Hematopoietic multipotent progenitor cell treated with erythropoietin and hydrocortisone succinate and interleukin-3 and kit ligand, for 6 days (in vitro differentiated cells): ENCODE data around the gene SRGAP2B.
"Not testable (repeated sequence)": the region's sequence is repeated elsewhere in the genome, so short reads cannot be mapped to it uniquely, and the experiment has no call there.

ENCODE experiments used
- DNase-seq: peaks from one replicate; pipeline ENCODE4 v3.0.0-alpha.2; 2015

The SRGAP2B gene

DNA sequence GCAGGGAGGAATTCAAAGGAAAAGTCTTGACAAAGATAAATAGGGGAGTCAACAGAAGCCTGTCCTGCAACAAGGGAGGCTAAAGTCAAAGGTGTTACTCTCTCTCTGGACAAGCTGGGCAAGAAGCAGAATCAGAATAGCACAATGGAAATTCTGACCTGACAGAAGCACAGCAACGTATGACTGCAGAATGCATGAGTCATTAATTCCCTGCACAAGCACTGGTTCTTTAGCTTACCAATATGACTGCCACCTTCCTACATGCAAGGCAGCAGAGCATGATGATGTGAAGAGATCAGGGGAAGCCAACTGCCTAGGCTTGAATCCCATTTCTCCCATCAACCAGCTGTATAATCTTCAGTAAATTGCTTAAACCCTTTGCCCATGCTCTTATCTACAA is 153.4 kb downstream of the SRGAP2B start:
- DNase-seq, result not testable (repeated sequence)

DNA sequence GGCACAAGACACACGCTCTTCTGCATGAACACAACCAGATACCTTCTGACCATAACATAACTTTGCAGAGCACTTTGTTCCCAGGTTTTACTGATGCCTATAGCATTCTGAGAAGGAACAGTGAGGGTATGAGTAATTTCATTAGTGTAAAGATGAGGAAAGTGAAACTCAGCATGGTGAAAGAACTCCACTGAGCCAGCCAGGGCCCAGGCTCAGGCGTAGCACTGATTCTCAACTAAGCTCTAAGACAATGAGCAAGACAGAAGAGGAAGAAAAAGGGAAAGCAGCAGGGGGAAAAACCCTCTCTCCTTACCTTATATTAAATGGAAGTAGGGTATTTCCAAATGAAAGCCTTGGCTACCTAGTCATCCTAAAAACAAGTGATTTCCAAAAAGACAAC is 155.1 kb downstream of the SRGAP2B start:
- DNase-seq, result not testable (repeated sequence)

GRCh38 chr1:144938627-144939026 is 156.5 kb downstream of the SRGAP2B start:
- not testable (repeated sequence) for DNase-seq

- DNase-seq, result not testable (repeated sequence)
Measured at GRCh38 chr1:144936186-144936732, 158.9 kb downstream of the SRGAP2B start.

- not testable (repeated sequence) for DNase-seq
Measured at GRCh38 chr1:144935310-144935709, 159.8 kb downstream of the SRGAP2B start.

DNA sequence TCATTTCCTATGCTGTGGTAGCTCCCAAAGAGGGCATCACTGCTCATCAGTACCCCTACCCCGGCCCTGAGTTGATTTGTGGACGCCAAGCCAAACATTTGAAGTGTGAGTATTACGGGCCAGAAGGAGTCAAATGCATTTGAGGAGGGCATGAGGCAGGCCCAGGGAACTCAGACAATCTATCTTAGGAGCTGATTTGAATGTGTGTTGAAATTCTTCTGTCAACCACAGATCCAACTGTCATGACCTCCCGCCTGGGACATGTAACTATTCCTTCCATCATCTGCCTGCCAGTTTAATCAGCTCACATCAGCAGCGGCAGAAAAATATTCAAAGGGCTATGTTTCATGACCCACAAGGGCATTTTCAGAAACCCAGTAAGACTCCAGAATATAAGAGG is 162.1 kb downstream of the SRGAP2B start:
- DNase-seq, result not testable (repeated sequence)

GRCh38 chr1:144932153-144932552 is 163.0 kb downstream of the SRGAP2B start:
- DNase-seq, result not testable (repeated sequence)

DNA sequence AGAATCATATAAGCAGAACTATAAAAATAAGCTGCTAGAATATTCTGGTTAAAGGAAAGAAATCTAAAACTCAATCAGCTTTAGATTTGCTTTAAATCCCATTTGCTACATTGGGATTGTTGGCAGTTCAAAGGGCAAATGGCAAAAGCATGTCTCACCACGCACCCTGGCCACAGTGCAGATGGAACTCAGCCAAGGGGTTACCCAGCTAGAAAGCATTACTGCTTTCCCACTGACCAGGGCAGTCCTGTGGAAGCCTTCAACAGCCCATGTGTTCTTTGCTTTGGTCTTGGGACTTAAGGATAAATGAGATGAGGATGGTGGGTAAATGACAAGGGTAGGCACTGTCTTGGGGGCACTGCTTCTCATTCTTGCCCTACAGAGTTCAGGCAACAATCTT is 163.6 kb downstream of the SRGAP2B start:
- not testable (repeated sequence) for DNase-seq

GRCh38 chr1:144930085-144930777 is 164.9 kb downstream of the SRGAP2B start:
- not testable (repeated sequence) for DNase-seq

- DNase-seq, result peak; percentile 5
Measured at GRCh38 chr1:144927292-144927691, 167.8 kb downstream of the SRGAP2B start.

DNA sequence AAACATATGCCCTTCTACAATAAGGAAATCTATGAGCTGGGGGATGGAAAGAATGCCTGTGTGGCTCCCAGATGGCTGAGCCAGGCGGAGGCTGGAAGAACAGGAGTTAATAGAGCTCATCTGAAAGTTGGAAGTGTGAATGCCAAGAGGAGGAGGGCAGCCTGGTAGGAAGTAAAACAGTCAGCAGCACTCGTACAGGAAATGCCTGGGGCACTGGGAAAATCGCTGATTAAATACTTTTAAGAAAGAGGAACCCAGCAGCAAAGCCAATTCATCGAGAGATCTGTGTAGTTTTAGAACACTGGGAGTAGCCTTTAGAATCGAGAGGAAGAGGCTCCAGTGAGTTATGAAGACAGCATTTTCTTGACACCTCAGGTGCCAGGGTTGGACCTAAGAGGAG is 171.5 kb downstream of the SRGAP2B start:
- DNase-seq, result not testable (repeated sequence)

DNA sequence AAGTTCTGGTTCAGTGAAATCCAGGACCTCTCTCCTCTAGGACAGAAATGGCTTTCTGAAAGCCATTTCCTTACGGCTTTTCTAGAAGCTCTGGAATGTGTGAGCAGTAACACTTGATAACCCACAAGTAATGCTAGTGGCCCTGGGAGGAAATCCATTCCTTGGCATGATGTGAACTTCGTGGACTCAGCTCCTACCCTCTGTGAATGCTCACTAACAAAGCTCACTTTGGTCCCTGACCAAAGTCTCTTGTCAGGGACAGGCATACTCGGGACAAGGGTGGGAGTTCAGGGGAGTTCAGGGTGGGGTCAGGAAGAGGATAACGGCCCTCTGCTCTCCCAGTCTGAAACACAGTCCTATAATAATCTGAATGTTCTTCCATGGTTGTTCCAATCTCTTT is 172.3 kb downstream of the SRGAP2B start:
- not testable (repeated sequence) for DNase-seq

GRCh38 chr1:144919106-144919505 is 176.0 kb downstream of the SRGAP2B start:
- not testable (repeated sequence) for DNase-seq

DNA sequence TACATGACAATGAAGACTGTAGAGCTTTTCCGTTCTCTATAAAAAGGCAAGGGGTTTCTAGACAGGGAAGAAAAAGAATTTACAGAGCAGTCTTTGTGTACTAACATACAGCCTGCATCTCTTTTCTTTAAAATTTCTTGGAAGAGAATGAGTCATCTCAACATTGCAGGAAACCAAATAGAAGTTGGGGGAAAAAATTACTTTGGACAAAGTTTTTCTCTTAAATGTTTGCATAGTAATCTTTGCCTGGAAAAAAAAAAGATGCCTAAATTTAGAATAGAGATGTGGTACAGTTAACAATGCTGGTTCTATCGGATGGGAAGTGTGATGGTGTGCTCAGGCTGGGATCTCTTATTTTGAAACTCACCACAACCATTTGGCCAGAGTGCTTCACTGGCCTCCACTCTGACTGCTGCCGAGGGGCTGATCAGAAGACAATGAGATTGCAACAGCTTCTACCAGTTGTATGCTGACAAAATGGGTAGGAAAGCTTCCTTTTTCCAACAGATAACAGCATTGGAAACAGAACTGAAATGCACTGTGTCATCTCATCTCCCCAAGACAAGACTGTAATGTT is 177.0 kb downstream of the SRGAP2B start:
- not testable (repeated sequence) for DNase-seq

GRCh38 chr1:144917154-144918026 is 177.7 kb downstream of the SRGAP2B start:
- not testable (repeated sequence) for DNase-seq

- not testable (repeated sequence) for DNase-seq
Measured at GRCh38 chr1:144913977-144914734, 181.0 kb downstream of the SRGAP2B start.

DNA sequence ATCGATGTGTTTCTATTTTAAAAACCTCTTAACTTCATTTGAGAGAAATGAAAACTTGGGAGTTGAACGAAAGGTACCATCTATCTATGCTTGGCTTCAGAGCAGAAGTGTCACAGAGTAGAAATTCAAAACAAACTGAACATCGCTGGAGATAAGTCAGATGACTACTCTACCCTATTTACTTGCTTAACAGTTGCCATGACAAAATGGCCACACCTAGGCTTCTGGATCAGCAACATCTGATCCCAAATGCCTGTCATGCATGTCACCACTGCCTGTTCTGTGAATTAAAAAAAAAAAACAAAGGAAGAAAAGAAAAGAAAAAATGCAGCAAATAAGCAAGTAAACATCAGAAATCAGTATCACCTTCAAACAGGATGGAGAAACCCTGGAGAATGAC is 181.7 kb downstream of the SRGAP2B start:
- DNase-seq, result not testable (repeated sequence)

DNA sequence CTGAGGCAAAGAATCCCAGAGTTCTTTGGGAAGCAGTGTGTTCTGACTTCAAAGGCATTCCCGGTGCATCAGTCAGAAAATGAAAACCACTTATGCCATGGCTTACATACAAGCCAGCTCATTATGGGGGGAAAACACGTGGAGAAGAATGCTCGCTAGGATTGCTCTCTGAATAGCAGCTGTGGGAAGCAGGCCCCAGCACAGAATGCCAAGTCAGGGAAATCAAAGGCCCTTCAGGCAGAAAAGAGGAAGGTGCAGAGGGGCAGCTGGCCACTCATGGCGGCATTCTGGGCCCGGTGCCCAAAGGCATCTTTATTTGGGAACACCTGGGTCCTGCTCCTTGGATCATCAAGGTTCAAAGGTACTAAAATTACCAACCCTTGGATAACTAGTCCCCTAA is 184.4 kb downstream of the SRGAP2B start:
- DNase-seq, result not testable (repeated sequence)

GRCh38 chr1:144900841-144901240 is 194.3 kb downstream of the SRGAP2B start:
- not testable (repeated sequence) for DNase-seq

- not testable (repeated sequence) for DNase-seq
Measured at GRCh38 chr1:144894454-144895201, 200.5 kb downstream of the SRGAP2B start.

DNA sequence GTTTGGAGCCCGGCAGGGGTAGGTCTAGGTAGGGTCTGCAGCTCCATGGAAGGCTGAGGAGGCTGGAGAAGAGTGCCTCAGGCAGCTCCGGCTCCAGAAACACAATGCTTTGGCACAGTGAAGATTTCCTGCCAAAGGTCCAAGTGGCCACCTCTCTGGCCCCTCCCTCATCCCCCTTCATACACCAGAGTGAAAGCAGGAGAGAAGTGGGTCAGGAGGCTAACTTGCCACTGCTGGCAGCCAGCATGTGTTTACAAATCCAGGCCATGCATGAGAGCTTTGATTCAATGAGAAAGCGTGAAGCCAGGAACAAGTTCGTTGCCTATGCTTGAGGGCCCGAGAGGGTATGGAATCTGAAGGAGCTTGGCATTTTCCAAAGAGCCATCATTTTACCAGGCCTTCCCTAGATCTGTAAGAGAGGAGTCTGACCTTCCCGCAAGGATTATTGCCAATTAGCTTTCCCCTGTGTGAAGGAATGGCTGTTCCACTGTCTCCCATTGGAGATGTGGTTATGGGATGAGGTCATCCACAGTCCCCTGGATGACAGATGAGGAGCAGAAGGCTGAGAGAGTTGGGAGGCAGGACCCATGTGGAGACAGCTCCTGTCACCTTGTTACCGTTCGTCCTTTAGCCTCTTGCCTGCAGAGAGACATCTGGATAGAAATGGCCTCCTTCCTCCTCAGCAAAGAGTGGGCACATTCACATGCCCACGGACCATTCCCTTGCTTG is 201.3 kb downstream of the SRGAP2B start:
- not testable (repeated sequence) for DNase-seq
